Neuron (in vitro differentiated cells): Measurements from ENCODE around the gene NAT9.

ENCODE experiments used
- H2AFZ ChIP-seq: one replicate; pipeline ENCODE4 v1.6.1; 2013; ENCODE audit warnings: low read depth, mild to moderate bottlenecking, inconsistent platforms, low read length, moderate library complexity
- H3K27me3 ChIP-seq: one replicate; pipeline ENCODE4 v1.6.1; 2013; ENCODE audit warnings: low read length; ENCODE audit not compliant: insufficient read depth
- H3K36me3 ChIP-seq: one replicate; pipeline ENCODE4 v1.6.1; 2013; ENCODE audit warnings: low read length; ENCODE audit not compliant: insufficient read depth
- H3K4me1 ChIP-seq: one replicate; pipeline ENCODE4 v1.6.1; 2013; ENCODE audit warnings: low read length; ENCODE audit not compliant: insufficient read depth
- H3K4me3 ChIP-seq: 2 replicates; pipeline ENCODE4 v1.5.1; 2013; ENCODE audit warnings: mild to moderate bottlenecking, low read length, moderate library complexity
- H3K9me3 ChIP-seq: one replicate; pipeline ENCODE4 v1.6.1; 2013; ENCODE audit warnings: low read length

NAT9 gene

DNA sequence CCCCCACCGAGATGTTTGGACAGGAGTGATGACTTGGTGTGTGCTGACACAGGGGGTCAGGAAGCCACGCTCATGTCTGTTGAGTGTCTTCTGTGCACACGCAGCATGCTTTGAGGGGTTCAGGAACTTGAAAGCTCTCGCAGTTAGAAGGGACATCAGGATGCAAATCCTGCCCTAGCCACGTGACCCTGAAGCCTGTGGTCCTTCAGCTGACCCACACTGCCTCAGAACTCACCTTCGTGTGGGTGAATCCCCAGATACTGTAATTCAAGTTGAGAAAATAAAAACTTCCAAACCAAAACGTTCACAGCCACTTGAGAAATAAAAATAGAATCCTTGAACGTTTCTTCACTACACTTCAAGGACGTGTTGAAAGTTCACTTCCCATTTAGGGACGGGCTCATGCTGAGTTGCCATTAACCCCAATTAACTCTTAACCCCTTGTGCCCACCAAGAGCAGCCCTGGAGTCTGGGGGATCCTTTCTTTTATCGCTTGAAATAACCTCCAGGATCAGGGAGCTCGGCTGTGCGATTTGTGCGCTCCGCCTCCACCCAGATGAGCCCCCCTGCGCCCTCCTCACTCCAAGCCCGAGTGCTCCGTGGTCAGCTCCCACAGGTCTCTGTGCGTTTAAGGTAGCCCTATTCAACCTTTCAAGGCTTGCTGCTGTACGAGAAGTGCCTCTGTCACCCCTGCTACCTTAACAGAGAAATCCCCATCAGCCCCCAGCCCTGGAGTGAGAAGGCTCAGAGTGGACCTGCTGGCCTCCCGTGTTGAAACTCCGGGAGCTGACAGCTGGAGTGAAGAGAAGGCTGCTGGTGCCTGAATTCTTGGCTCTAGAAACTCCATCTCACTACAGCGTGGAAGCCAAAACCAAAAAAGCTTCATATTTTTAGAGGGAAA is 36.2 kb upstream of the NAT9 start:
- H3K4me3 ChIP-seq = no peak overlapping the region
- no peaks in the 10 kb centered on the region for H3K27me3 ChIP-seq

DNA sequence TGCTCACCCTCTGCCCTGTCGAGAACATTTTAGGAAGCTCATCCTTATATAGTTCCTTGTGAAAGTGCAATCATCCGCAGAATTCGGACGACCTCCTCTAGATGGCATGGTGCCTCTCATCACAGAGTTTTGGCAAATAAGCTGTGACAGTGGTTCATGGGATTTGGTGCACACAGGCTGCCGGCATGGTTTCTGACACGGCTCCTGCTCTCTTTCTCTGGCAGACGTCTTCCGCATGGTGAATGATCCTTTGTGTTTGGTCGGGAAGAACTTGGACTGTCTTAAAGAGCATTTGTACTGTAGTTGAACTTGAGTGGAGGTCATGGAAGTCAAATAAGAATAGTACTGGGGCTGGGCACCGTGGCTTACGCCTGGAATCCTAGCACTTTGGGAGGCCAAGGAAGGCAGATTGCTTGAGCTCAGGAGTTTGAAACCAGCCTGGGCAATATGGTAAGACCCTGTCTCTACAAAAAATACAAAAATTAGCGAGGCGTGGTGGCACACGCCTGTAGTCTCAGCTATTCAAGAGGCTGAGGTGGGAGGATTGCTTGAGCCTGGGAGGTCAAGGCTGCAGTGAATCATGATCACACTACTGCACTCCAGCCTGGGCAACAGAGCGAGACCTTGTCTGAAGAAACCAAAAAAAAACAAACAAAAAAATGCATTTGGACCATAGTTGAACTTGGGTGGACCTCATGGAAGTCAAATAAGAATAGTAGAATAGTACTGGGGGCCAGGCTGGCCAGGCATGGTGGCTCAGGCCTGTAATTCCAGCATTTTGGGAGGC is 34.7 kb upstream of the NAT9 start:
- H3K4me3 ChIP-seq = no peak overlapping the region
- no peak overlapping the region for H2AFZ ChIP-seq
- no peaks in the 10 kb centered on the region for H3K9me3 ChIP-seq
- H3K27me3 ChIP-seq = no peaks in the 10 kb centered on the region
- no peaks in the 10 kb centered on the region for H3K4me1 ChIP-seq
- peaks cover 5% of the 10 kb centered on the region for H3K36me3 ChIP-seq

More for the DNA sequence above, 36.2 kb upstream of the NAT9 start:
- no peak overlapping the region for H2AFZ ChIP-seq
- H3K36me3 ChIP-seq = peaks cover 5% of the 10 kb centered on the region
- no peaks in the 10 kb centered on the region for H3K4me1 ChIP-seq
- H3K9me3 ChIP-seq = no peaks in the 10 kb centered on the region

- H3K27me3 ChIP-seq = no peaks in the 10 kb centered on the region
- H3K4me1 ChIP-seq = no peaks in the 10 kb centered on the region
- no peak overlapping the region for H3K4me3 ChIP-seq
- H2AFZ ChIP-seq = no peak overlapping the region
- H3K9me3 ChIP-seq = no peaks in the 10 kb centered on the region
- peaks cover 5% of the 10 kb centered on the region for H3K36me3 ChIP-seq
Measured at GRCh38 chr17:74808714-74809430, 32.7 kb upstream of the NAT9 start.

GRCh38 chr17:74807925-74808324 is 31.8 kb upstream of the NAT9 start:
- no peak overlapping the region for H2AFZ ChIP-seq
- no peaks in the 10 kb centered on the region for H3K4me1 ChIP-seq
- H3K4me3 ChIP-seq = no peak overlapping the region
- H3K9me3 ChIP-seq = no peaks in the 10 kb centered on the region
- no peaks in the 10 kb centered on the region for H3K27me3 ChIP-seq
- H3K36me3 ChIP-seq = peaks cover 5% of the 10 kb centered on the region

DNA sequence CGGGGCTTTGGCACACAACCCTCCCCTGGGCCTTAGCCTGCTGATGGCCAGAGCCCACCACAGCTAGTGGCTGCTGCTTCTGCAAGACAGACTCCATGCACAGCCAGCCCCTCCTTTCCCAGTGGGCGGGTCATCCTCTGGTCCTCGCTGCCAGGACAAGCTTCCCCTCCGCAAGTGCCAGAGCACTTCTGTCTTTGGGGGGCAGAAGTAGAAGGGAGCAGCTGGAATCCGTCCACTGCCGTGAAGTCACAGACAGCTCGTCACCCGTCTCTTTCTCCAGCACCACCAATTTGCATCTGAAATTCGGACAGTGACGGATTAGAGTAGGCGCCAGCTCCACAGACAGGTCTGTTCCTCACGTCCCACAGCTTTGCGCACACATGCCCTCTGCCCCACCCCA is 31.3 kb upstream of the NAT9 start:
- H3K27me3 ChIP-seq = no peaks in the 10 kb centered on the region
- H3K36me3 ChIP-seq = peaks cover 5% of the 10 kb centered on the region
- no peaks in the 10 kb centered on the region for H3K4me1 ChIP-seq
- no peaks in the 10 kb centered on the region for H3K9me3 ChIP-seq
- H3K4me3 ChIP-seq = no peak overlapping the region
- H2AFZ ChIP-seq = no peak overlapping the region

DNA sequence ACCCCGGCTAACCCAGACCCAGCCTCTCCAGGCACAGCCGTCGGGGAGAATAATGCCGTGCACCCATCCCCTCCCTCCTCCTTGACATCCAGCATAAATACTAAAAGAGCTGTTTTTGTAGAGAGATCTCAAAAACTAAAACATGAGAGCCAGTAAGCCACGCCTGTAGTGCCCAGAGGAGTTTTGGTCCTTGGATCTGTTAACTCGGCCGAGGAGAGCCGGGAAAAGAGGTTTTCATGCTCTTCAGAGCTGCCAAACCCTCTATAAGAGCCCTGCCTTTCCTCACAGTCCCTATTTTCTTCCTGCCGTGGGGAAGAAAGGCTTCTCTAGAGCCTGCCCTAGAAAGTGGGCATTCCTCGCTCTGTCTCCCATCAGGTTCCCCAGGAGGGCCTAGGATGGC is 30.2 kb upstream of the NAT9 start:
- no peaks in the 10 kb centered on the region for H3K9me3 ChIP-seq
- H3K4me3 ChIP-seq = no peak overlapping the region
- no peaks in the 10 kb centered on the region for H3K4me1 ChIP-seq
- peaks cover 5% of the 10 kb centered on the region for H3K36me3 ChIP-seq
- no peaks in the 10 kb centered on the region for H3K27me3 ChIP-seq
- no peak overlapping the region for H2AFZ ChIP-seq

DNA sequence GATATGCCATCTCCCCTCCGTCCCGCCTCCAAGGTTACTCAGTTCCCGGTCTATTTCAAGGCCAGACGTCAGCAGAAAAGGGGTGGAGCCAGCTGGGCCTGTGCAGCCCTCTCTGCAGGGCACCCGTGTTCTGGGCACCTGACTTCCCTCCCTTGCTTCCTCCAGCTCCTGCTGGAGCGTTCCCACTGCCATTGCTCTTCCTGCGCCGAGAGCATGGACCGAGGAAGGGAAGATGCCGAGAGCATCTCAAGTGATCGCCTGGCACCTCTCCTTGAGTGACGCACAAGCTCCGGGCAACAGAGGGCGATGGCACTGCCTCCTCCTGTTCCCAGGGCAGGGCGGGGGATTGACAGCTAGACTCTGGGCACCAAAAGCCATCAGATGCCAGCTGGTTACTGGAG is 29.4 kb upstream of the NAT9 start:
- H3K36me3 ChIP-seq = peaks cover 9% of the 10 kb centered on the region
- no peaks in the 10 kb centered on the region for H3K4me1 ChIP-seq
- H2AFZ ChIP-seq = no peak overlapping the region
- H3K27me3 ChIP-seq = no peaks in the 10 kb centered on the region
- no peaks in the 10 kb centered on the region for H3K9me3 ChIP-seq
- H3K4me3 ChIP-seq = no peak overlapping the region

DNA sequence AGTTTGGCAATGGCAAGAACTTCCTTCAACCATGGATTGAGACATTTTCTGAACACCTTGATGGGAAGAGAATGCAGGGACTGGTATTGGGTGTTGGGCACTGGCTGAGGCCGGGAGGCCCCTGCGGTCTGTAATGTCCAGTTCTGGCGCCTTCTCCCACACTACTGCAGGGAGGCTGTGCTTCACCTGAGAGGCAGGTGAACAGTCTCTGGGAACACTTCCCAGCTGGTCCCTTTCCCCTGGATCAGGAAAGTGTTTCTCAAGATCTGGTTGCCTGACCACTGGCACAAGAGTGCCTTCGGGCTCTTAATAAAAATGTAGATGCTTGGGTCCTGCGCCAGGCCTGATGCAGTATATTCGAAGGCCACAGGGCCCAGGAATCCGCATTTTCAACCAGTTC is 28.5 kb upstream of the NAT9 start:
- no peaks in the 10 kb centered on the region for H3K4me1 ChIP-seq
- peaks cover 10% of the 10 kb centered on the region for H3K36me3 ChIP-seq
- H3K9me3 ChIP-seq = no peaks in the 10 kb centered on the region
- H3K4me3 ChIP-seq = no peak overlapping the region
- no peaks in the 10 kb centered on the region for H3K27me3 ChIP-seq
- H2AFZ ChIP-seq = no peak overlapping the region

DNA sequence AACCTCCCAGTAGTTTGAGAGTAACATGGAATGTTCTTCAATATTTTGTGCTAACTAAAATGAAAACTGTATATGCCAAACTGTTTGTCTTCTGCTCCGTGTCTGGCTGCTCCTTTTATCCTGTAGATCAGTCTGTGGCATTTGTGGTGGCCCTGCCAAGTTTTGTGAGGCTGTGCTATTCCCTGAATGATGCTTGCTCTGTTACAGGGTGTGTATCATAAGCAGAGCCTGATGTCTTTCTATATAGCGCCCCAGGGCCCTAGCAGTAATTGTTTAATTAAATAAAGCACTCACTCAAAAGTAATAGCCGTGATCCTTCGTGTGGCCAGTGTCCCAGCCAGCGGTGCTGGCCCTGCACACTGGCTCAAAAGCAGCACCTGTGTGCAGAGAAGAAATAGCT is 27.8 kb upstream of the NAT9 start:
- H2AFZ ChIP-seq = no peak overlapping the region
- H3K27me3 ChIP-seq = no peaks in the 10 kb centered on the region
- H3K36me3 ChIP-seq = peaks cover 17% of the 10 kb centered on the region
- no peaks in the 10 kb centered on the region for H3K9me3 ChIP-seq
- H3K4me1 ChIP-seq = no peaks in the 10 kb centered on the region
- H3K4me3 ChIP-seq = no peak overlapping the region

- Histone ChIP-seq H3K27me3 (no peaks in the 10 kb centered on the region), H3K4me1 (no peaks in the 10 kb centered on the region), H2AFZ (no peak overlapping the region), H3K9me3 (no peaks in the 10 kb centered on the region), H3K4me3 (no peak overlapping the region), H3K36me3 (peaks cover 23% of the 10 kb centered on the region)
Measured at GRCh38 chr17:74803388-74803930, 27.3 kb upstream of the NAT9 start.

DNA sequence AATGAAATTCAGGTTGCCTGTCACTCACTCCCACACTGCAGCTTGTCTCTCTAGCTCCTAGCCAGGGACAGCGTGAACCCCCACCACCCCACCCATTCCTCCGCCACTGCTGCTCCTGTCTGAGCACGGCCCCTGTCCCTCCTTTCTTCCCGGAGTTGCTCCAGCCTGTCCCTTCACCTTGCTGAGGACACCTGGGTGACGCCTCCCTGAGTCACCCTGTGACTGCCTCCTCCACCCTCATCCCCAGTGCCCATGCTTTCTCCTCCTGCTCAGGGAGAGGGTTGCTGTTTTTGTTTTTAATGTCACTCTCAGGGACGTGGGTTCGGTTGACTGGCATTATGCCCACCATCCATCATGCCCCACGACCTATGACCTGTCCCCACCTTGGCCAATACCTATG is 25.8 kb upstream of the NAT9 start:
- H3K36me3 ChIP-seq = peaks cover 28% of the 10 kb centered on the region
- no peaks in the 10 kb centered on the region for H3K4me1 ChIP-seq
- H2AFZ ChIP-seq = no peak overlapping the region
- no peak overlapping the region for H3K4me3 ChIP-seq
- H3K9me3 ChIP-seq = no peaks in the 10 kb centered on the region
- no peaks in the 10 kb centered on the region for H3K27me3 ChIP-seq

DNA sequence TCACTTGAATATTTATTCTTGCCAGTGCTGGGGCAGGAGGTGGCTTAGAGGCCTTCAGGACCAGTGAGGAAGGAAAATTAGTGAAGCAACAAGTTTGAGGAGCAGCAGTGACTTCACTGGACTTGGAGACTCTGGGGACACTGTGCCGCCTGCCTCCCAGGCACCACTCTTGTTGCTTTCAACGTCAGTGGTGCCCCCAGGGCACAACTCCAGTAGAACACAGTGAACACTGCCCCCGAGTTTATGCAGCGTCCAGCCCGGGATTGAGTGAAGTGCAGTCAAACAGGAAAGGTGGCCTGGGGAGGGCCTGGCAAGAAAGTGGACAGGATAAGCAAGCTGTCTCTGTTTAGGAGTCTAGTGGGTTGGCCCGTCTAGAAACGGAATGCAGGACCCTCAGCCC is 24.4 kb upstream of the NAT9 start:
- Histone ChIP-seq H3K36me3 (peaks cover 37% of the 10 kb centered on the region), H2AFZ (no peak overlapping the region), H3K4me1 (no peaks in the 10 kb centered on the region)

GRCh38 chr17:74799097-74799496 is 23.0 kb upstream of the NAT9 start:
- Histone ChIP-seq H3K27me3 (no peaks in the 10 kb centered on the region), H3K4me1 (no peaks in the 10 kb centered on the region), H3K36me3 (peaks cover 49% of the 10 kb centered on the region), H2AFZ (no peak overlapping the region), H3K4me3 (no peak overlapping the region), H3K9me3 (no peaks in the 10 kb centered on the region)

More for the DNA sequence above, 24.4 kb upstream of the NAT9 start:
- H3K9me3 ChIP-seq = no peaks in the 10 kb centered on the region
- no peaks in the 10 kb centered on the region for H3K27me3 ChIP-seq
- H3K4me3 ChIP-seq = no peak overlapping the region
